ENCODE data around the gene SEC63. TPM values are rescaled to one million over a fixed set of nuclear protein-coding genes. Genes with fewer than 3 reads are reported as not detected.

The SEC63 gene
- 51.3 TPM for total RNA-seq (2021; ENCODE audit: unreplicated experiment)
- polyA plus RNA-seq (2012), result 13.1 and 14.8 TPM in 2 replicates
- Bru-seq, nascent RNA, result percentile 93 among the genes with signal in this experiment
- percentile 90 among the genes with signal in this experiment for BruChase-seq, experiment 1, labeled RNA remaining after a 6-hour chase
- BruChase-seq, experiment 2, labeled RNA remaining after a 2-hour chase, result percentile 88 among the genes with signal in this experiment
- long read RNA-seq, full-length matches to known transcripts, result 28 of 72 reads
- long read RNA-seq, partial matches to known transcripts, result 32 of 72 reads
- long read RNA-seq, other reads (novel, unspliced or antisense), result 12 of 72 reads

- ATAC-seq (peak; percentile 96), DNase-seq (ENCODE audit: low read depth, low spot score) (peak; percentile 93)
- peaks cover 9 to 20% of the 10 kb centered on the region in 2 experiments; a peak in 3 of 4 replicates for H3K4me1 ChIP-seq (ENCODE audit: control insufficient read depth in 1 of 2, insufficient read depth in 2 of 2, low read length in 2 of 2)
- peaks cover 37% of the 10 kb centered on the region for H3K79me2 ChIP-seq (ENCODE audit: insufficient read depth, low read length)
- BruUV-seq (replicated peaks), result no TSS peak
- H3K9me3 ChIP-seq (ENCODE audit: control insufficient read depth in 1 of 2, insufficient read depth in 1 of 2, low read depth in 1 of 2, low read length in 2 of 2), result no peaks in the 10 kb centered on the region
- RAD21 ChIA-PET (ENCODE audit: low non-redundant PET in 1 of 2, low total read pairs in 2 of 2, uncharacterized antibody in 2 of 2, unreplicated experiment in 2 of 2), result no interaction called here
- peak within 1 kb of the TSS; percentile 70 for H3K27ac ChIP-seq (ENCODE audit: low read depth, low read length)
- no peaks in the 10 kb centered on the region for H3K9me2 ChIP-seq (ENCODE audit: insufficient read depth)
- no peaks in the 10 kb centered on the region for H3K27me3 ChIP-seq (ENCODE audit: insufficient read depth, low read length)
- CTCF ChIA-PET, result interaction anchor here (0.6 kb wide), 1 partner anchor 23 kb away, joined by 6 read pairs; no protein-coding TSS in a partner anchor
- POLR2A ChIA-PET, result interaction anchor here (0.7 kb wide), 1 partner anchor 115 kb away, joined by 4 read pairs; no protein-coding TSS in a partner anchor
- no peaks in the 10 kb centered on the region for H3K36me3 ChIP-seq (ENCODE audit: control insufficient read depth in 1 of 2, insufficient read depth in 2 of 2, low read length in 2 of 2)
- H3K4me3 ChIP-seq (replicated peaks in 1 of 2; ENCODE audit: low read depth in 1 of 2, low read length in 2 of 2), result peak within 1 kb of the TSS; percentile 95 to 98
- H2AFZ ChIP-seq (ENCODE audit: low read depth, low read length, poor library complexity, severe bottlenecking), result no peak within 1 kb of the TSS
- peak within 1 kb of the TSS; percentile 92 for H3K9ac ChIP-seq (ENCODE audit: low read length)
- intact Hi-C loops (cut with micrococcal nuclease), result no loop called here
- peak within 1 kb of the TSS; percentile 86 for H3K4me2 ChIP-seq (ENCODE audit: low read length)
- H4K20me1 ChIP-seq (ENCODE audit: insufficient read depth), result no peaks in the 10 kb centered on the region
- TF ChIP-seq ZFX (IDR thresholded peaks at IDR 0.05), result peak; percentile 74
- TF ChIP-seq ELF1 (IDR thresholded peaks at IDR 0.05; ENCODE audit: borderline replicate concordance, low read depth), result no peak
- no peak for TF ChIP-seq JUND (IDR thresholded peaks at IDR 0.05)
- no peak for TF ChIP-seq EZH2phosphoT487 (IDR thresholded peaks at IDR 0.05; ENCODE audit: borderline replicate concordance)
- no peak for TF ChIP-seq ATF3 (IDR thresholded peaks at IDR 0.05)
- TF ChIP-seq TCF7L2 (IDR thresholded peaks at IDR 0.05; ENCODE audit: borderline replicate concordance, extremely low read depth, insufficient read depth, insufficient read length), result peak; percentile 23
- TF ChIP-seq YY1 (IDR thresholded peaks at IDR 0.05; ENCODE audit: extremely low read depth, insufficient replicate concordance, low read depth, low read length), result peak; percentile 20
- peak; percentile 94 for TF ChIP-seq ZBTB33 (IDR thresholded peaks at IDR 0.05; ENCODE audit: extremely low read depth, insufficient replicate concordance, low read length)
- no peak for TF ChIP-seq CTCF (IDR thresholded peaks at IDR 0.05 in 2 of 3, conservative IDR thresholded peaks at IDR 0.05 in 1 of 3; ENCODE audit: borderline replicate concordance in 1 of 3, insufficient read depth in 1 of 3, low read depth in 2 of 3, low read length in 2 of 3)
- no peak for TF ChIP-seq ZNF274 (IDR thresholded peaks at IDR 0.05; ENCODE audit: low read depth, low read length)
- peak; percentile 89 for TF ChIP-seq MAX (IDR thresholded peaks at IDR 0.05)
- TF ChIP-seq SRF (IDR thresholded peaks at IDR 0.05; ENCODE audit: low read depth), result no peak; the same call in 1 of the 2 replicates
- no peak for TF ChIP-seq EZH2 (IDR thresholded peaks at IDR 0.05)
- no peak for TF ChIP-seq CEBPB (IDR thresholded peaks at IDR 0.05; ENCODE audit: low read depth)
- no peak for TF ChIP-seq REST (IDR thresholded peaks at IDR 0.05; ENCODE audit: low read depth)
- peak; percentile 89 for TF ChIP-seq SIN3A (IDR thresholded peaks at IDR 0.05; ENCODE audit: low read depth)
These were observed at the start of gene SEC63 for GRCh38 chr6:107957909-107958688. SEC63 (minus strand) TSS chr6:107958208; CDS start chr6:107958009, 199 bp downstream.

All from HCT116 (cell line).